Suppressor macrophage (primary cell): ENCODE results near the gene ZNF628.
"Not testable (repeated sequence)": the region's sequence is repeated elsewhere in the genome, so short reads cannot be mapped to it uniquely, and the experiment has no call there.

ENCODE experiments used
- DNase-seq, 4 experiments: peaks; one replicate each; pipeline ENCODE4 v3.0.0-alpha.2; 2020 to 2022
- total RNA-seq, 17 experiments: gene quantifications; one replicate each; lab custom pipeline; 2026; ENCODE audit warnings: mixed read lengths in 6 of 17, inconsistent platforms in 3 of 17; lab: John Stamatoyannopoulos, UW

ZNF628 gene
- total RNA-seq, result 0.22 to 6.1 (median 2.5) reads per million in 17 experiments

DNA sequence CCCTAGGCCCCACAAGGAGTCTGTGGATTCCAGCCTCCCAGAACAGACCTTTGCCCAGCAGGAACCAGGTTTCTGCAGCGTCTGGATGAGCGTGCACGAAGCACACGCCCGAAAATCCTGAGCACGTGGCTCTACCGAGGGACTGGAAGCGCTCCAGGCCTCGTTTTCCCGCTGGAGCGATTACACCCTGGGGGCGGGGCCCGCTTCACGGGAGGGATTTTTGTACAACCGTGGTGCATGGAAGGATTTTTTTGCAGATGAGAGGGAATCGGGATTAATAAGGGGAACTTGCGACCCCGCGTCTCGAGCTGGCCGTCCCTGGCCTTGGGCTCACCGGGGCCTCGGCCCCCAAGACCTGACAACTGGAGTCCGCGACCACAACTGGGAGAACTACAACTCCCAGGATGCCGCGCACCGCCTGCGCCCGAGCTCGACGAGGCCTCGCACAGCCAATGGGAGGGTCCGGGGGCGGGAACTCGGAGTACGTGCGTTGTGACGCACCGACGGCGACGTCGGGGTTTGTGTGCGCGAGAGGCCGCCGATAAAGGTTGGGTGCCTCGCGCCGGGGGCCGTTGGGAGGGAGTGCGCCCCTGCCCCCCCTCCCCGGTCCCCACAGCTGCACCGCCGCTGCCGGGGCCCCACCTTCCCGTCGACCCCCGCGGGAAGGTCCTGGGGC lies at the start of gene ZNF628:
Gene ZNF628, plus strand, starts transcription at position 518 of the 676 bp plus-strand sequence. CDS start 3,294 bp downstream, outside the sequence.
- peak; percentile 98 to 99 (median 98) for DNase-seq

DNA sequence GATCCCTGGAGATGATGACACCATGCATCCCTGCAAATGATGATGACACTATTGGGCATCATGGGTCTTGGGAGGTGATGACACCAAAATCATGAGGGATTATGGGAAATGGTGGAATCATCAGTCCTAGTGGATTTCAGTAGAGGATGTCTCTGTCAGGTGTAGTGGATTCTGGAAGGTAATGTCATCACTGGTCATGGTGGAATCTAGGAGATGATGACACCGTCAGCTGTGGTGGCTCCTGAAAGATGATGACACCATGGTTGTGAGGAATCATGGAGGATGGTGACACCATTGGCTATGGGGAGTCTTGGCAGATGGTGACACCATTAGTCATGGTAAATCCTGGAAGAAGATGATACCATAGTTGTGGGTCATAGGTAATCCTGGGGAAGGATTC lies 45.2 kb upstream of the ZNF628 start:
- DNase-seq, result no peak

DNA sequence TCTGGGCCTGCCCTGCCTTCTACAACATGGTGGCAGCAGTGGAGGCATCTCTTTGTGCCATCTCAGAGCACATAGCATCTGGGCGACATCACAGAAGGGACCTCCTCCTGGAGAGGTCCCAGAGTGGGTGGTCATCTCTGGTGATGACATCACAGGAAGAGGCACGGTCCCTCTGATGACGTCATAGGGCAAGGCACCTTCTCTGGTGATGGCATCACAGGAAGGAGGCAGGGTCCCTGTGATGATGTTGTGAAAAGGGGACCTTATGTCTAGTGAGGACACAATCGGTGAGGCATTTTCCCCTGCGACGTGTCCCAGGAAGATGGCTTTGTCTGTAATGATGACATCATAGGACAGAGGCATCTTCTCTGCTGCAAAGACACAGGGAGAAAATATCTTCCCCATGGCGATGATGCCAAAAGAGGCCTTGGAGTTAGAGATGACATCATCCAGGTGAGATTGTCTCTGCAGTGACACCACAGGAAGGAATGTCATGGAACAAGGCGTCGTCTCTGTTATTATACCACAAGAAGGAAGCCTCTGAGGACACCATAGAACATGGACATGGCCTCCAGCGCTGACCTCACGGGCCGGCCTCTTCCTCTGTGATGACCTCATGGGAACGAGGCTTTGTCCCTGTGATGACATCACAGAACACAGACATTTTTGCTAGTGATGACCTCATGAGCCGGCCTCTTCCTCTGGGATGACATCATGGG lies 44.0 kb upstream of the ZNF628 start:
- no peak for DNase-seq

DNA sequence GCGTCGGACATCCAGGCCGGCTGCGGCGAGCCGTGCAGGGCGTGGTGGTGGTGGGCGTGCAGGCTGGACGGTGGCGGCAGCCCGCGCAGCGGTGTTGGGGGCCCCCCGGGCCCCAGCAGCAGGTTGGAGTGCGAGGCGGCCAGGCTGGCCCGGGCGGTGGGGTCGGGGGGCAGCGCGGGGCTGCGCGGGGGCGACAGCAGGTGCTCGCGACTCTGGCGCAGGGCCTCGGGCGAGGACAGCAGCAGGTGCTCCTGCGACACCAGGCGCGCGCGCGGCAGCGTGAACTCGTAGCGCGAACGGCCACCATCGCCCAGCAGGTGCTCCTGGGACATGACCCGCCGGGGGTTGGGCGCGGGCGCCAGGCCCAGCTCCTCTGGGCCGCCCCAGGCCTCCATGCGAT lies 43.1 kb upstream of the ZNF628 start:
- no peak for DNase-seq

DNA sequence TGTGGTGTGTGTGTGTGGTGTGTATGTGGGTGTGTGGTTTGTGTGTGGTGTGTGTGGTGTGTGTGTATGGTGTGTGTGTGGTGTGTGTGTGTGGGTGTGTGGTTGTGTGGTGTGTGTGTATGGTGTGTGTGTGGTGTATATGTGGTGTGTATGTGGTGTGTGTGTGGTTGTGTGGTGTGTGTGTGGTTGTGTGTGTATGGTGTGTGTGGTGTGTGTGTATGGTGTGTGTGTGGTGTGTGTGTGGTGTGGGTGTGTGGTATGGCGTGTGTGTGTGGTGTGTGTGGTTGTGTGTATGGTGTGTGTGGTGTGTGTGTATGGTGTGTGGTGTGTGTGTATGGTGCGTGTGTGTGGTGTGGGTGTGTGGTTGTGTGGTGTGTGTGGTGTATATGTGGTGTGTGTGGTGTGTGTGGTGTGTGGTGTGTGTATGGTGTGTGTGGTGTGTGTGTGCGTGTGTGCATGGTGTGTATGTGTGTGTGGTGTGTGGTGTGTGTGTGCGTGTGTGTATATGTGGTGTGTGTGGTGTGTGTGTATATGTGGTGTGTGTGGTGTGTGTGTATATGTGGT lies 42.0 kb upstream of the ZNF628 start:
- no peak for DNase-seq

DNA sequence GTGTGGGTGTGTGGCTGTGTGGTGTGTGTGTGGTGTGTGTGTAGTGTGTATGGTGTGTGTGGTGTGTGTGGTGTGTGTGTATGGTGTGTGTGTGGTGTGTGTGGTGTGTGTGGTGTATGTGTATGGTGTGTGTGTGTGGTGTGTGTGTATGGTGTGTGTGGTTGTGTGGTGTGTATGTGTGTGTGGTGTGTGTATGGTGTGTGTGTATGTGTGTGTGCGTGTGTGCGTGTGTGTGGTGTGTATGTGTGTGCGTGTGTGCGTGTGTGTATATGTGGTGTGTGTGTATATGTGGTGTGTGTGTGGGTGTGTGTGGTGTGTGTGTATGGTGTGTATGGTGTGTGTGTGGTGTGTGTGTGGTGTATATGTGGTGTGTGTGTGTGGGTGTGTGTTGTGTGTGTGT lies 41.4 kb upstream of the ZNF628 start:
- no peak for DNase-seq

DNA sequence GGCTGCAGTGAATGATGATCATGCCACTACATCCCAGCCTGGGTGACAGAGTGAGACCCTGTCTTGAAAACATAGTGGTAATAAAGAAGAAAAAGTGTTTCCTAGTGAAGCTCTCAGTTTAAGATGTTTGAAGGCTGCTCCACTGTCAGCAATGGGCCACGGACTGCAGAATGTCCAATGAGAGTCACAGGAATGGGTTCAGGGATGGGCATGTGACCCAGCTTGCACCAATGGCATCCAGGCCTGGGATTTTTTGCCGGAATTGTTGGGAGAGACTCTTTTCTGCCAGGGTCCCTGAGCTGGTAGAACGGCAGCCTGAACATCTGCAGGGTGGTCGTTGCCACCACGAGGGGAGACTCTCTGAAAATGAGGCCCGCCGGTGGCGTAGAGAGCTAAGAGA lies 39.6 kb upstream of the ZNF628 start:
- no peak for DNase-seq

DNA sequence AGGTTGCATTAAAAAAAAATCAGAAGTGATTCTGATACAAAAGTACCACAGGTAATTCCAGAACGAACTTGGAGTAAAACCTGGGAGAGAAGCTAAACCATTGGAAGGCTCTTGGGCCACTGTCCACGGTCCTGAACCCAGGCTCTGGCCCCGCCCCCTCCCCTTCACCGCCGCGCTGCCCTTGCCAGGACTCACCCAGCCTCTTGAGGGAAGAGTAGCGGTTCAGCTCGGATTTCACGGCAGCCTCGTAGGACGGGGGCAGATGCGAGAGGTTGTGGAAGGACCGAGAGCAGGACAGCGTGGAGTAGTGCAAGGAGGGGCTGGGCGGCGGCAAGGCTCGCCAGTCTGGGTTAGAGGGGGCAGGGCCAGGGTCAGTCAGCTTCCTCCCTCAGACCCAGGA lies 39.0 kb upstream of the ZNF628 start:
- DNase-seq, result peak; percentile 53 to 76 (median 70)

DNA sequence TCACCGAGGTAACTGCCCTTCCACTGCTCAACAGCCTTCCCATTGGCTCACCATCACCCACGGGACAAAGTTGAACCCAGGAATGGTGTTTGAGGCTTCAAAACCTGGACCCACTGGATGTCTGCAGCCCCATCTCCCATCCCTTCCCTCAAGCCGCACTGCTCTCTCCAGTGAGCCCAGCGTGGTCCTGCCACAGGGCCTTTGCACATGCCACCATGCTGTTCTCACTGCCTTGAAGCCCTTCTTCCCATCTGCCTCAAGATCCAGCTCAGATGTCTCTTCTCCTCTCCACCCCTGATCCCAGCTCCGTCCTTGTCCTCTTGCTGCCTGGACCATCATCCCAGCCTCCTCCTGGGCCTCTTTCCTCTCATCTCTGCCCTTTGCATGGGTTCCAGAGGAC lies 37.4 kb upstream of the ZNF628 start:
- no peak for DNase-seq

DNA sequence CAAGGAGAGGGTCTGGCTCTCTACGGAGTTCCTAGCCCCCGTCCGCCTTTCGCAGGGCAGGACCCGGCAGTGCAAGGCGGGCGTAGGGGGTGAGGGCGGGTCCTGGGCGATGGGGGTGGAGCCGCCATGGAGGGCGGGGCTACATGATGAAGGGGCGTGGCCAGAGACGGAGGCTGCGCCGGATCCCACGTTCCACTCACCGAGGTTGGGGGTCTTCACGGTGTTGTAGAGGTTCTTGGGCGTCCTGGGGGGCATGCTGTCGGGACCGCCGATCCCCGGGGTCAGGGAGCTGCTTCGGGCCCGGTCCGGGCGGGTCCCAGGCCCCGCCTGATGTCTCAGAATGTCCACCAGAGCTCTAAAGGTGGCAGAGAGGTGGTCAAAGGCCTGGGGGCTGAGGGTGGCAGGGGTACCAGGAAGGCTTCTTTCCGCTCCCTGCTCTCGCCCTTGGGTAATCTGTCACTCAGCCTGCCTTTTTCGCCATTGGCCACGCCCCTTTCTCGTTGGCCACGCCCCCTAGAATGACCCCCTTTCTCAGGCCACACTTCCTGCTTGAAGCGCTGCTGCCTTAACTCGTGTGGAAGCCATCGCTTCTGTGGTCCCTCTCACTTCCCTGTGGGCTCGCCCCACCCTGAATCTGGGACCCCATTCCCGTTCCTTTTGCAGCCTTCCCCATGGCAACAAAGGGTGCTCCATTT lies 35.9 kb upstream of the ZNF628 start:
- DNase-seq, result peak in 2 of 4 experiments; percentile 28 to 31

DNA sequence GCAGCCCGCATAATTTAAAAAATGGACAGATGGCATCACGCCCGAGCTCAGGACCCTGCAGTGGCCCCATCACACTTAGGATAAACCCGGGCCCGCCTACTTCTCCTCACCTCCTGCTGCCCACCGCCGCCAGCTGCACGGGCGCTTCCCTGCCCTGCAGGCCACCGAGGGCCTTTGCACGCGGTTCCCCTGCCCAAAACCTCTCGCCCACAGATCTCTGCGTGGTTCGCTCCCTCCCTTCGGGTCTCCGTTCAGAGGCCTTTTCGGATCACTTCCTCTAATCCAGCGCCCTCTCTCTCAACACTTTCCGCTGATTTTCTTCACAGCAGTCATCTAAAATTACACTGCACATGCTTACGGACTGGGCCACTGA lies 35.1 kb upstream of the ZNF628 start:
- peak; percentile 55 to 77 (median 72) for DNase-seq

DNA sequence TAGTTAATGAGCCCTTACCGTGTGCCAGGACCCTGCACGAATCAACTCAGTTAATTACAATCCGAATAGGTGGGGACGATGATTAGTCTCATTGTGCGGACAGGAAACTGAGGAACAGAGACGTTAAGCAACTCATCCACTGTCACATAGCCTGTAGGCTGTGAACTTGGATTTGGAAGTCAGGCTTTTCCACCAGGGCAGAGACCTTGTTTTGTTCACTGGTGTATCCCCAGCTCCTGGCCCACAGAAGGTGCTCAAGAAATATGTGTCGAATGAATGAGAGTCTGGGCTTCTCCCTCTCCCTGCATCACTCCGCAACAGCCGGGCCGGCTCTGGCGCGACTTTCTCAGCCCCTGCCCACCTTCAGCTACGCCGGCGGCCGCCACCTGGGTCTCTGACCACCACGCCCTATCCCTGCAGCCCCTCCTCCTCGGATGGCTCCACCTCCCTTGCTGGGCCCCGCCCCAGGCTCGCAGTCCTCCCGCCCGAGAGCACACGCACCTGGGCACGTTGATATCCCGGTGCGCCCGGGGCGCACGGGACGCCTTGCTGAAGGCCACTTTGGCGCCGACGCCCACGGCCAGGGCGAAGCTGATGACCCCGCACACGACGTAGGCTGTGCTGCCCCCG lies 34.6 kb upstream of the ZNF628 start:
- DNase-seq, result no peak

DNA sequence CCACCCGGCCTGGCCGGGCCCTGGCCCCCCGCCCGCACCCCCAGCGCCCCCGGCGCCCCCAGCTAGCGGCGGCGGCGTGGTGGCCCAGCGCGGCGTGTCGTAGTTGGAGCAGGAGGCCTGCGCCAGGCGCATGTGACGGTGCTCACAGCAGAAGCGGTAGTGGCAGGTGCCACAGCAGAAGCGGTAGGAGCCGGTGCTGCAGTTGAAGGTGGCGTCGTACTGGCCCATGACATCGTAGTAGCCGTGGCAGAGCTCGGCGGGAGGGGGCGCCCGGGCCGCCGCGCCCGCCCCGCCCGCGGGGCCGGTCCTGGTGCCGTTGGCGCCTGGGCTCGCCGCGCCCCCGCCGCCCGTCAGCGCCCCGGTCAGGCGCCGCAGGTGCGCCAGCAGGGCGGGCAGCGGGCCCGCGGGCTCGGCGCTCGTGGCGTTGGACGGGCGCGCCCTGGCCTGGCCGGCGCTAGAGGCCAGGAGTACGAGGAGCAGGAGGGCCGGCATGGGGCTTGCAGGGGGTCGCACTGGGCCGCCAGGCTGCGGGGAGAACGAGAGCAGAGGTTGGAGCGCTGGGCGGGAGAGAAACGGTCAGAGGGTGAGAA lies 34.0 kb upstream of the ZNF628 start:
- peak in 1 of 4 experiments; percentile 22 for DNase-seq

DNA sequence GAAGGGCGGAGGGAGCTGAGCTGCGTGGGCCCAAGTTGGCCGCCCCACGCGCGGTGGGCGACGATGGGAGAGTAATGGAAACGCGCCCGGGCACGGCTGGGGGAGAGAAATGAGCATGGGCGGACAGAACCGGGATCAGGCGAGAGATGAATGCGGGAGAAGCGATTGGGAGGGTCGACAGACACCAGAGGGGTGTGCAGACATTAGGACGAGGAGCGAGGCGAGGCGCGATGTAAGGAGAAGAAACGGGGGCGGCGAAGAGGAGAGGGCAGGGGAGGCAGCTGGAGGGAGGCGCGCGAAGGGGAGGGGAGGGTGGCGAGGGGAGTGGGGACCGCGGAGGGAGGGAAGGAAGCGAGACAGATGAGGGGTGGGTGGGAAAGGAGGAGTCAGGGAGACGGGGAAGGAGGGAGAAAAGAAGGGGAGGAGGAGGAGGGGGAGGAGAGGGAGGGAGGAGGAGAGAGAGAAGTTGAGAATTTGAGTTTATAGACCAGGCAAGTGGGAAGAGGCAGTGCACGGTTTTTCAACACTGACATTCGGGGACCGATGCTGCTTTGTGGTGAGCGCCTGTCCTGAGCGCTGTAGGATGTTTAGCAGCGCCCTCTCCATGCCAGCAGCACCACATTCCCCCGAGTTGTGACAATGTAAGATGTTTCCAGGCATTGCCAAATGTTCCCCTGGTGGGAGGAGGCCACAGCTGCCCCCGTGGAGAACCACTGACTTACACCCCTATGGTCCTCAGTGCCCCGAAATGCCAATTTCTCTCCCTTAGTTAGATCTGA lies 33.2 kb upstream of the ZNF628 start, which contains the start of gene SHISA7:
Gene SHISA7, minus strand, starts transcription at position 256 of the 779 bp plus-strand sequence. CDS start 437 bp downstream, outside the sequence.
- DNase-seq, result peak in 1 of 4 experiments; percentile 18

DNA sequence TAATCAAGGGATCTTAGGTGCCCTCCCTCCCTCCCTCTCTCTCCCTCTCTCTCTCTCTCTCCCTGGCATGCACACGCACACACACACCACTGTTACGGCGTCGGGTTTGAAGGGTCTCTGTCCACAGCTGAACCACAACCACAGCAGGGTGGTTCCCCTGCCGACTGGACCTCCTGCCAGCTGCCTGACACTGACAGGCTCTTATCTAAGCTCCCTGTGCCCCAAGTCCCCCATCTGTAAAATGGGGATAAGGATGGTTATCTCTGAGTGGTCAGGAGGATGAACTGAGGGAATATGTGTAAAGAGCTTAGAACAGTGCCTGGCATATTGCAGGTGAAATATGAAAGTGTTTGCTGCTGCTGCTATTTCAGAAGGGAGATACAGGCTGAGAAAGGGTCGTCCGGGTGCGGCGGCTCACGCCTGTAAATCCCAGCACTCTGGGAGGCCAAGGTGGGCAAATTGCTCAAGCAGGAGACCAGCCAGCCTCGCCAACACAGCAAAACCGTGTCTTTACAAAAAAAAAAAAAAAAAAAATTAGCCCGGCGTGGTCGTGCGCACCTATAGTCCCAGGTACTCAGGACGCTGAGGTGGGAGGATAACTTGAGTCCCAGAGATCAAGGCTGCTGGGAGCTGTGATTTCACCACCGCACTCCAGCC lies 32.5 kb upstream of the ZNF628 start:
- DNase-seq, result no peak

DNA sequence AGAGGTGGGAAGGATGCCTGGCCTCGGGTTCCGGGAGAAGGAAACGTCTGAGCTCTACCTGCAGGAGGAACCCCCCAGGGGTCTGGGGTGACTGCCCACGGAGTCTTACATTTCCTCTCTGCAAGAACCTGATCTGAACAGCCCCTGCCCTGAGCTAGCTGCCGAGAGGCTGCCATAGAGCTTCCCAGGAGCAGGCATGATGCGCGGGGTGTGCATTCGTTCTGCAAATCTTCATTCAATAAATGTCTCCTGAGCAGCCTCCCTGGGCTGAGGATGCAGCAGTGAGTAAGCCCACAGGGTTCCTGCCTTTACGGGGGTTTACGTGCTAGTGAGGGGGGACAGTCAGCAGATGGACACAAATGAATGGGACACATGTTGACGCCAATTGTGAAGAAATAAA lies 31.8 kb upstream of the ZNF628 start:
- no peak for DNase-seq

DNA sequence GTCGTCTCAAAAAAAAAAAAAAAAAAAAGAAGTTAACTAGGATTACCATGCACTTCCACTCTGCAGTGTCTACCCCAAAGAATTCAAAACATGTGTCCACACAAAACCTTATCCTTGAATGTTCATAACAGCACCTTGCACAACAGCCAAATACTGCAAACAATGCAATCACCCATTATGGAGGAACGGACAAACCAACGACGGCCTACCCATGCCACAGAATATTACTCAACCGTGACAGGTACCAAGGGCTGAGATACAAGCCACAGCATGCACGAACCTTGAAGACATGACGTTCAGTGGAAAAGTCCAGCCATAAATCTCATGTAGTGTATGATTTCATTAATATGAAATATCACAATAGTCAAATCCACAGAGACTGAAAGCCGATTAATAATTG lies 30.4 kb upstream of the ZNF628 start:
- DNase-seq, result no peak

DNA sequence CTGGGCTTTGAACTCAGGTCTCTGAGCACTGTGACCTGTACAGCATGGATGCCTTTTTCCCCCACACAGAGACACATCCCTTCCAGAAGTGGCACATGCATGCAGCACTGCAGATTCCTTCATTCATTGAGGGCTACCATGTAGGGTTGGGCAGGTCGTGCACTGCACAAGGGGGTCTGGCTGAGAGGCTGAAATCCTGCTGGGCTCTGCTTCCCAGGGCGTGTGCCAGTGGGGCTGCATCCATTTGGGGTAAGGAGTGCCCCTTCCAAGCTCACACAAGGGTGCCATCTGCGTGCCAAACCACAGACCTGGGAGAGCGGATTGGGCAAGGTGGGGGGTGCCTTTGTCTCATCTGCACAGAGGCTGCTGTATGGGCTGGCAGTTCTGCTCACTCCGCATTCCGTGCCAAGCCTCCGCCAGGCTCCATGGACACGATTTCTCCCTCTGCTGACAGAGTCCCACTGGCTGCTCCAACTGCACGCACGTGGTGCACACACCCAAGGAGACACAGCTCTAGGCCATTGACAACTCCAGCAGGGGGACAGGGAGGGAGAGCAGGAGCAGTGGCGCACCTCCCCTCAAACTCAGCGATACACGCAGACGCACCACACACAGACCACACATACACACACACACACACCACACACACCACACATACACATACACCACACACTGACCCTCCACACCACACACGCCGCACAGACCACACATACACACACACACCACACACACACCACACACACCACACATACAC lies 28.8 kb upstream of the ZNF628 start:
- peak in 2 of 4 experiments; percentile 20 to 24 for DNase-seq

DNA sequence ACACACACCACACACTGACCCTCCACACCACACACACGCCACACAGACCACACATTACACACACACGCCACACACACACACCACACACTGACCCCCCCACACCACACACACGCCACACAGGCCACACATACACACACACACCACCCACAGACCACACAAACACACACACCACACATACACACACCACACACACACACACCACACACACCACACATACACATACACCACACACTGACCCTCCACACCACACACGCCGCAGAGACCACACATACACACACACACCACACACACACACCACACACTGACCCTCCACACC lies 28.3 kb upstream of the ZNF628 start:
- DNase-seq, result not testable (repeated sequence)

DNA sequence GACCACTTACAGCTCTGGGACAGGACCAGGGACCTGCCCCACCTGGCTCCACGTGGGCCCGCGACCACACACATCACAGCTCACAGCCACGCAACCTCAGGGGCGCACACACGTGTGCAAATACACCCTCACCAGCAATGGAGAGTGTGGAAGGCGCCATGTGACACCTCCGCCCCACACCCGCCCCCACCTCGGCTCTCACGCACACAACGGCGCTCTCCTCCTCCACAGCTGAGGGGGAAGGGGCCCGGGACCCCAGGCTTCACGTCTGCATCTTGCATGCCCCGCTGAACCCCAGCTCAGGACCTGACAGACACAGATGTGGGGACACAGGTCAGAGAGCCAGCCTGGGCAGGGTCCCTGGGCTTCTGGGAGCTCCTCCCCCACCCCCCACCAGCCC lies 26.9 kb upstream of the ZNF628 start:
- DNase-seq, result no peak
